Suppressor macrophage treated with lipopolysaccharide for 4 hours (primary cell): ENCODE data around the gene NEAT1.
A peak's percentile ranks its signal among the peaks of the same experiment; 100 is the strongest.
"Not testable (repeated sequence)": the region's sequence is repeated elsewhere in the genome, so short reads cannot be mapped to it uniquely, and the experiment has no call there.

Experiments used
- DNase-seq: peaks from one replicate; pipeline ENCODE4 v3.0.0-alpha.2; 2020

NEAT1 gene

GRCh38 chr11:65454696-65455456 lies 32.3 kb downstream of the NEAT1 start:
- DNase-seq: peak; percentile 96

DNA sequence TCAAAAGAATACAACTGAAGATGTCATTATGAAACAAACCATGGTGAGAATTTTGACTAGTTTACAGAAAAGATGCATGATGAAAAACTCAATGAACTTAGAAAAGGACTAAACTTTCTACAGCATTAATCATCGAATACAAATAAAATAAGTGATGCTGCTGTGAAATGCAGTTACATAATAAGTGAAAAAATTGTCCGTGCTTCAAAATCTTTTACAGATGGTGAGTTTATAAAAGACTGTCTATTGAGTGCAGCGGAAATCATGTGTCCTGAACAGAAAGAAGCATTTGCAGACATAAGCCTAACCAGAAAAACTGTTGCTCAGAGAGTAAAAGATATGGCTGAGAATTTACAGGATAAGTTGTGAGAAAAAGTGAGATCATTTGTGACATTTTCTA lies 33.8 kb downstream of the NEAT1 start:
- no peak for DNase-seq

- no peak for DNase-seq
Measured at GRCh38 chr11:65459552-65459951, 37.0 kb downstream of the NEAT1 start.

- not testable (repeated sequence) for DNase-seq
Measured at GRCh38 chr11:65465471-65465870, 42.9 kb downstream of the NEAT1 start.

DNA sequence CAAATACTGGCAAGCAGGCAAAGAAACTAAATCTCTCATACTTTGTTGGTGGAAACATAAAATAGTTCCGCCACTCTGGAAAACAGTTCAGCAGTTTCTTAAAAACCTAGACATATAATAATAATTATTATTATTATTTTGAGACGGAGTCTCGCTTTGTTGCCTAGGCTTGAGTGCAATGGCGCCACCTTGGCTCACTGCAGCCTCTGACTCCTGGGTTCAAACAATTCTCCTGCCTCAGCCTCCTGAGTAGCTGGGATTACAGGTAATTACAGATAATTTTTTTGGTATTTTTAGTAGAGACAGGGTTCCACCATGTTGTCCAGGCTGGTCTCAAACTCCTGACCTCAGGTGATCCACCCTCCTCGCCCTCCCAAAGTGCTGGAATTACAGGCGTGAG lies 44.7 kb downstream of the NEAT1 start:
- DNase-seq: not testable (repeated sequence)

GRCh38 chr11:65468874-65469333 lies 46.3 kb downstream of the NEAT1 start:
- peak; percentile 50 for DNase-seq

DNA sequence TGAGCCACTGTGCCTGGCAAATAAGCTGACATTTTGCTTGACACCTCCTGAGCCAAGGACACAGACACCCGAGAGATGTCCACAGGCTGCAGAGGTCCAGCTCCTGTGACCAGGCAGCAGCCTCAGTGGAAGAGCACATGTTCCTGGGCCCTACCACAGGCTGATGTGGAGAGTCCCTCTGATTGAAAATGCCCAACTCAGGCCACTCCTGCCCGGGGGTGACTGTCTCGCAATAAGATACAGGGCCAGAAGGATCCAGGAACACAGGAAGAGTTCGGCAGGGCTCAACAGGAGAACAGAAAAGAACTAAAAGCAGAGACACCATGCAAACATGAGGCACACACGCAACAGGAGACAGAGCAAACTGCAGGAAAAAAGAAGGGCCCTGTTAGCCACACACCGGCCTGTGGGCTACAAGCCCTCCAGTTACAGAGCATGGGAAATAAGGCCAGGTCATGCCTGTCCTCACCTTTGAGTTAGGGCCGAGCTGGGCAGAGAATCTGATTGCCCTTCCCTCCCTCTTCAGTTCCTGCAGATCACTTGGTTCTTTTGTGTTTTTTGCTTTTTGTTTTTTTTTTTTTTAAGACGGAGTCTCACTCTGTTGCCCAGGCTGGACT lies 47.9 kb downstream of the NEAT1 start:
- no peak for DNase-seq

- DNase-seq: peak; percentile 78
Measured at GRCh38 chr11:65471447-65471891, 48.9 kb downstream of the NEAT1 start.

- DNase-seq: not testable (repeated sequence)
Measured at GRCh38 chr11:65472588-65473277, 50.1 kb downstream of the NEAT1 start.

DNA sequence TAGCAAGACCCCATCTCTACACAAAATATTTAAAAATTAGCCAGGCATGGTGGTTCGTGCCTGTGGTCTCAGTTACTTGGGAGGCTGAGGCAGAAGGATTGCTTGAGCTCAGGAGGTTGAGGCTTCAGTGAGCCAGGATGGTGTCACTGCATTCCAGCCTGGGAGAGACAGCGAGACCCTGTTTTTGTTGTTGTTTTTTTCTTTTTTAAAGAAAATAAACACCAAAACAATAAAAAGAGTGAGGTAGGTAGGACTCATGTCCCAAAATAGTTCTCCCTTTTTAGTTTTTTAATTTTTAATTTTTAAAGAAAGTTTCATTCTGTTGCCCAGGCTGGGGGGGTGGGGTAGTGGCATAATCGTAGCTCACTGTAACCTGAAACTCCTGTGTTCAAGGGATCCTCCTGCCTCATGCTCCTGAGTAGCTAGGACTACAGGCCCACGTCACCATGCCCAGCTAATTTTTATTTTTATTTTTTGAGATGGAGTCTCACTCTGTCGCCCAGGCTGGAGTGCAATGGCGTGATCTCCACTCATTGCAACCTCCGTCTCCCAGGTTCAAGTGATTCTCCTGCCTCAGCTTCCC lies 50.8 kb downstream of the NEAT1 start:
- no peak for DNase-seq

DNA sequence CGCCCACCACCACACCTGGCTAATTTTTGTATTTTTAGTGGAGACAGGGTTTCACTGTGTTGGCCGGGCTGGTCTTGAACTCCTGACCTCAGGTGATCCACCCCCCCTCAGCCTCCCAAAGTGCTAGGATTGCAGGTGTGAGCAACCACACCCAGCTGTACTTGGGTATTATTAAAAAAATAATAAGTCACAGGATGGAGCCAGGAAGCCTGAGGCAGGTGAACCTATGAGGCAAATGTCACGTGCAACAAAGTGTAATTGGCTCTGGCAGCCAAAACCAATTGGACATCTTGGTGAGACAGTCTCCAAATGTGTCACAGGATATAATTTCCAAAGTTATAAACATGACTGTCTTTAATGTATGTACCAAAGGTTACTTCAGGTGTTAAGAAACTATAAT lies 52.3 kb downstream of the NEAT1 start:
- no peak for DNase-seq

- DNase-seq: no peak
Measured at GRCh38 chr11:65476632-65477148, 54.1 kb downstream of the NEAT1 start.

DNA sequence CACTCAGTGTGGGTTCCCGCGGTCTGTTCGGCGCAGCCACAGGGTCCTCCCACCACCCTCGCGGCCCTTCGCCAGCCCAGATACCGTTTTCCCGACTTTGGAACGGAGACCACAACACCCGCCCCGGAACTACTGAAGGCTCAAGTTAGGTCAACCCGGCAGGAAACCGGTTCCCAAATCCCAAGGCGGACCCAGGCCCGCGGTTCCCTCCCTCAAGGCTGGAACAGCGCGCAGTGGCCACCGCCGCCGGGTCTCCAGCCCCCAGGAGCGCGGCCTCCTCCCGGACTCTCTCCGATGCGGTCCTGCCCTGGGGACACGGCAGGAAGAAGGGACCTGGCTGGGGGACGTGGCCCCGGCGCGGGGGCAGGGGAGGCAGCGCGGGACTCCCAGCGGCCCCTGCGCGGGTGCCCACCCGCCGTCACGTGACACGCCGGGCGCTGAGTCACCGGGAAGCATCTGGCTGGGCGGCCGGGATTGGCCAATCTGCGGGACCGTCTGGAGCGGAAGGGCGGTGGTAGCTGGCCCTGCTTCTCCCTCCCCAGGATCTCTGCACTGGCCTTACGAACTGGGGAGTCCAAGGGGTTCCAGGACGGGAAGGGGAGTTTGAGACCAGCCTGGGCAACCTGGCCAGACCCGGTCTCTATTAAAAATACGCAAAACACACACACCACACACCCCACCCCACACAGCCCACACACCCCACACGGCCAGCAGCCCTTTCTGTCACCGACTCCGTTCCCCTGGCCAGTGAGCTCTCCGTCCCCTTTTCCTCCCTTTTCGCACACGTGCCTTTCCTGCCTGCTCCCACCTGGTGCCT lies 54.8 kb downstream of the NEAT1 start:
- peak; percentile 99 for DNase-seq

- peak; percentile 57 for DNase-seq
Measured at GRCh38 chr11:65478388-65479183, 56.0 kb downstream of the NEAT1 start.

- DNase-seq: peak; percentile 60
Measured at GRCh38 chr11:65479184-65480145, 56.9 kb downstream of the NEAT1 start.

- DNase-seq: no peak
Measured at GRCh38 chr11:65482306-65482850, 59.8 kb downstream of the NEAT1 start.

DNA sequence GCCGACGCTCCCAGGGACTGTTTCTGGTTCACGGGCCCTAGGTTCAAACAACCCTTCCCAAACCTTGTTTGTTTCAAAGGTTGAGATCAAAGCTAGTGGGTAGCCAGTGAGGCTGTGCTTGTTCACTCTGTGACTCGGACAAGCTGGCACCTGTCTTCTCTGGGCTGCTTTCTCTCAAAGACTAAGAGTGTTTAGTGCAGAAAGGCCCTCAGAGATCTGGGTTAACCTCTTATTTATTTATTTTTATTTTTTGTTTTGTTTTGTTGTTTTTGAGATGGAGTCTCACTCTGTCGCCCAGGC lies 63.3 kb downstream of the NEAT1 start:
- DNase-seq: no peak

GRCh38 chr11:65486570-65487466 lies 64.2 kb downstream of the NEAT1 start:
- DNase-seq: no peak
